Superior temporal gyrus (tissue), 1 donor: ENCODE results near the gene GSK3B.
"Not testable (repeated sequence)": the region's sequence is repeated elsewhere in the genome, so short reads cannot be mapped to it uniquely, and the experiment has no call there.

ENCODE experiments used
- DNase-seq: peaks from one replicate; pipeline ENCODE4 v3.0.0-alpha.2; 2016; ENCODE audit errors: extremely low spot score

The GSK3B gene

DNA sequence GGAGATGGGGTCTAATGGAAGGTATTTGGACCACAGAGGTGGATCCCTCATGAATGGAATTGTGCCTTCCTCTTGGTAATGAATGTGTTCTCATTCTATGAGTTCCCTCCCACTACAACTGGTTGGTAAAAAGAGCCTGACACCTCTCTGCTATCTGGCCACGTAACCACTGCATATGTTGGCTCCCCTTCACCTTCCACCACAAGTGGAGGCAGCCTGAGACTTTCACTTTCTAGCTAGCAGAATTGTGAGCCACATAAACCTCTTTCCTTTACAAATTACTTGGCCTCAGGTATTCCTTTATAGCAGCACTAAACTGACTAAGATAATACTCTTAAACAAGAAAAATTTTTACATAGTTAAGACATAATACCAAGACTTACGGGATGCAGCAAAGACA lies 157.0 kb downstream of the GSK3B start:
- DNase-seq = no peak

DNA sequence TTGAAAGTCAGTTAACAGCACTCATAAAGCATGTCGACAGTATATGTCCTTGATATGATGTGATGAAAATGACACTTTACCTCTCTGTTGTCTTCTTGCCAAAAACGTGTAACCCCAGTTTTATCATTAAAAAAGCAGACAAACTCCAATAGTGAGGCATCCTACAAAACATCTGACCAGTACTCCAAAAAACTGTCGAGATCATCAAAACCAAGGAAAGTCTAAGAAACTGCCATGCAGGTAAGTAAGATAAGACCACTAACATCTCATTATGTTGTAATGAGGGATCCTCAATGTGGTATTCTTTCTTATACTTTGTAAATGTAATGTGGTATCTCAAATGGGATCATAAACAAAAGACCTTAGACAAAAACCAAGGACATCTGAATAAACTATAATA lies 160.0 kb downstream of the GSK3B start:
- no peak for DNase-seq

DNA sequence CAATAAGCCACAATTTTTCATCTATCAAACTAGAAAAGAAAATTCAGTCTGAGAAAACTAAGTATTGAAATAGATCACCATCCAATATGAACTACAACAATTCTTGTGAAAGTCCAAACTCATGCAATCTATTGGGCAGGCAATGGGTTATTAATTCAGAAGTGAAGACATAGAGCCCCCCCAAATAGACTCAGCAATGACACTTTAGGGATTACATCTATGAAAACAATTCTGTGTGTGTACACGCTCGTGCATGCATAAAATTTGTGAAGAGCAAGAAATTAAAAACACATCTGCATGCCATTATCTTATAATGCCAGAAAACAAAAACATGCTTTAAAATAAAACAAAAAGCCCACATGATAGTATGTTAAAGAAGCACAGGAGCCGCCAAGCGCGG lies 161.0 kb downstream of the GSK3B start:
- no peak for DNase-seq

DNA sequence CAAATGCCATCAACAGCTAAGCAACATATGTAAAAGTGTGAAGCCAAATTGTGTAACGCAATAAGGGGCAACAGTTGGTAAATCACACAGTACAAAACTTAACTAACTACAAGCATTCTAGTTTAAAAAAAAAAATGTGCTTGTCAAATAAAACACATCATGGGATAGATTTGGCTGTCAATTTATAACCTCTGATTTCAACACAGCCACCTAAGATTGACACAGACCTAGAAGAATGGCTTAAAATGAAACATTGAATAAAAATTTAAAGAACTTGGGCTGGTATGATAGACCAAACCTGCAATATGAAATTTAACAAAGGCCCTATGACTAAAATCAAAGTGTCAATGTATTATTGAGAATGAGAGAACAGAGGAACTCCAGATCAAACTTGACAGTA lies 164.0 kb downstream of the GSK3B start:
- no peak for DNase-seq

DNA sequence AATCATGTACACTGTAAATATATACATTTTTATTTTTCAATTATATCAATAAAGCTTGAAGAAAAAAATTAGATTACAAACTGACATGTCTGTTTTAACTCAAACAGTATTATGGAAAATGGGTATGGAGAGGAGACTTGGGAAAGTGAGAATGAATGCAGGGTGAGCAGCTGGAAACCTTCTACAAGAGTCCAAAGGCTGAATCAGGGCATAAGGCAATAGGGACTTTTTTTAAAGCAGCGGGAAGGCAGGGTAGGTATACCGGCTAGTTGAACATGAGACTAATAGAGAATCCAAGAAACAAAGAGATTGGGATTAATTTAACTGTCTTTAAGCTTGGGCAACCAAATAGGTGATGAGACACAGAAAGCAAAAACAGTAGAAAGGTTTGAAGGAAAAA lies 167.1 kb downstream of the GSK3B start:
- DNase-seq = no peak

DNA sequence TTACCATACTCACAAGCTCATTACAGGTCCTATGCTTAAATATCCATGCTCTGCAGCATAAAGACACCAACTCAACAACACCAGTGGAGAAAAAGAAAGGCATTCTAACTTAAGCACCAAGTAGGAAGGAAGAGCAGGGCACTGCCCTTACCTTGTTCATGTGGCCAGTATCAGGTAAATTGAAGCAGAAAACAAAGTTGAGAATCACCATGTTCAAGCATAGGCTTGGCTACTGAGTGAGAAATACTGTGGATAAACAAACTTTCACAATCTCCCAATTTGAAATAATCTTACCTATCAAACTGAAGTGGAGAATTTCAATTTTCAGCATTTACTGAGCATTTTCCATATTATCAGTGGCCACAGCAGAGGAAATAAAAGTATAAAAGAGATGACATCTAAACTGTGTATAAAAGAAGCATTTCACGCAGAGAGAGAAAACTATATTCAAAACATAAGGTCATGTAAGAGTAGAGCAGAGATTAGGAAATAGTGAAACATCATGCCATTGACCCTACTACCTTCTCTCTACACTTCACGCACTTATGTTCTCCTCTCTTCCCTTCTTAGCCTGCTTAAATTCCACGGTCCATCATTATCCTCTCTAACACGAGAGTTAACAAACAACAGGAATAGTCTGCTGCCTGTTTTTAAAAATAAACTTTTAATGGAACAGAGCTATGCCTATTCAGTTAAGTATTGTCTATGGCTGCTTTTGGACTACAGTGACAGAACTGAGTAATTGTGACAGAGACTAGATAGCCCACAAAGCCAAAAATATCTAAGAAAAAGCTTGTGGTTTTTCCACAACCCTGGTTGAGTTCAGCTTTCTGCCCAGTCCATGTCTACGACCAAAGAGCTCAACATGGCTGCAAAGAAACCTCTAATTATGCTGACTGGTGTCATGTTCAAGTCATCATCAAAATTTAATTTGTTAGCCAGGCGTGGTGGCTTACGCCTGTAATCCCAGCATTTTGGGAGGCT lies 169.8 kb downstream of the GSK3B start:
- no peak for DNase-seq

DNA sequence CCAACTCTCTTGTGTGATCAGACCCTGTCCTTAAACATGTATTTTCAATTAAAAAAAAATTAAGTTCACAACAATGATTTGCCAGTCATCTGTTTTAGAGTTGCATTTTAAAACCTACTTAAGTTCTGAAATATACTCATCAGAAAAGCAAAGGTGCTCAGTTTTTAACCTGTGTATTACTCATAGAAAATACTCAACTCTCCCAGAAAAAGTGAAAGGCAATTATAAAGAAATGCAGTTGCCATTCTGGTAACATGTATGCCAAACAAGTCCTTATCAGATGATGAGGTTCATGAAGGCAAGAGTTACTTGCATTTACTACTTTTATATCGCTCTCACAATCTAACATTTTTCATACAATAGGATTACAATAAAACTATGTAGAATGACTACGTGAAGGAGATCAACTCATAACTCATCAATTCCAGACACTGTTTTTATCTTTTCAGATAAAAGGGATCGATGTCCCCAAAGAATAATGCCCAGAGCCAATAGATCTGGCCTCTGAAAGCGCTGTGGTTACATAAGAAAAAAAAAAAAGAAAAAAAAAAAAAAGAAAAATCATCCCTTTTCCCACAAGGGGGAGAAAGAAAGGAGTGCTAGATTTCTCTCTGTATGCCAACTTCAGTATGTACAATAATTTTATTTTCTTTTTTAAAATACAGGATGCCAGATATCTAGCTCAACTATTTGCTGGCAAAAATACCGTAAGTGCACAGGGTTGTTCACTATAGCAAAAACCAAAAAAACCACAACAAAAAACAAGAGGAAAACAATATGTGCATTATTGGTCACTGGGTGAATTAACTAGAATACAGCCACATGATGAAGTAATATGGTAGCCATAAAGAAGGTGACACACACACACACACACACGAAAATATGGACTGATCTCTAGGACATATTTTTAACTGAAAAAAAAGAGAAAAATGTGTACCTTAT lies 175.0 kb downstream of the GSK3B start:
- DNase-seq = no peak

DNA sequence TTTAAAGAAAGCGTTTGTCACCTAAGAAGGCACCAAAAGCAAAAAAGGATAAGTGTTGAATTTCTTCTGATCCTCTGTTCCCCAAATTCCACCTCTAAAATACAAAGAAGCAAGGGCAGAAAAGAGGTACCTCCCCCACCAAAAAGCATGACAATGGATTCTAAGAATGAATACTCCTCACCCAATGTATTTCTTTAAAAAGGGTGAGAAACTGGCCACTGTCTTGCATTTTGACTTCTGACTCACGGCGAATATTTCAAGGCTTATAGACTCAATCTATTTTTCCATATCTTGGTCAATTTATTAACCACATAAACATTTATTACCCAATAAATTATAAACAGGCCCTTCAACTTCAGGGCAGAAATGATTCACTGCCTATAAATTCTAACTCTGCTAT lies 181.2 kb downstream of the GSK3B start:
- no peak for DNase-seq

DNA sequence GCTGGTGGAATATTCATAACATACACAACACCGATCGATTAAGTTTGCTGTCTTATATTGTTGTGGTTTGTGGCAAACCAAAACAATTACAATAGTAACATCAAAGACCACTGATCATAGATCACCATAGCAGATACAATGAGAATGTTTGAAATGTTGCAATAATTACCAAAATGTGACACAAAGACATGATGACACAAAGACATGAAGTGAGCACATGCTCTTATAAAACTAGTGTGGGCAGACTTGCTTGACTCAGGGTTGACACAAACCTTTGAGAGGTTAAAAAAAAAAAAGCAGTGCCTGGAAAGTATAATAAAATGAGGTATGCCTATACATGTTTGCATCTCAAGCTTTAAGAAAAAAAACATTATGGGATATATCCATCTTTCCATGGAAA lies 182.0 kb downstream of the GSK3B start:
- no peak for DNase-seq

DNA sequence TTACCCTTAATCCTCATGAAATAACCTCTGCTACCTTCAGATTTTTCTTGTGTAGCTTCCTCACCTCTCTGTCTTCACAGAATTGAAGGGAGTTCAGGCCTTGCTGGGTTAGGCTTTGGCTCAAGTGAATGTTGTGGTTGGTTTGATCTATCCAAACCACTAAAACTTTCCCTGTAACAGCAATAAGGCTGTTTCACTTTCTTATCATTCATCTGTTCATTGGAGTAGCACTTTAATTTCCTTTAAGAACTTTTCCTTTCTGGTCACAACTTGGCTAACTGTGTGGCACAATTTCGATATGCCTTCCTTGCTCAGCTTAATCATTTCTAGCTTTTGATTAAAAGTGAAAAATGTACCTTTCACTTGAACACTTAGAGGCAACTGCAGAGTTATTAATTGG lies 182.5 kb downstream of the GSK3B start:
- no peak for DNase-seq

DNA sequence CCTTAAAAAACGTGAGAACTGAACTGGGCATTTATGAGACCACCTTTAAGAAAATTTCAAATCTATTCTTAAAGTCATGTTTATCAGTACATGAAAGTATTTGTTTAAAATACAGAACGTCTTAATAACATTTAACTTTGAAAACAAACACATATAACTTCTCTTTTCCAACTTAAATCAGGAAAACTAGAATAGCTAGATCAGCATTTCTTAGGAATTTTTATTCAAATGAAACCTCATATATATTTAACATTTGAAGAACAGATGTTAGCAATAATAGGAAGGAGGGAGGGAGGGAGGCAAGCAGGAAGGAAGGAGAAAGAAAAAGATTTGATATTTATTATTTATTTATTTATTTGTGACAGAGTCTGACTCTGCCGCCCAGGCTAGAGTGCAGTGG lies 192.2 kb downstream of the GSK3B start:
- DNase-seq = no peak

DNA sequence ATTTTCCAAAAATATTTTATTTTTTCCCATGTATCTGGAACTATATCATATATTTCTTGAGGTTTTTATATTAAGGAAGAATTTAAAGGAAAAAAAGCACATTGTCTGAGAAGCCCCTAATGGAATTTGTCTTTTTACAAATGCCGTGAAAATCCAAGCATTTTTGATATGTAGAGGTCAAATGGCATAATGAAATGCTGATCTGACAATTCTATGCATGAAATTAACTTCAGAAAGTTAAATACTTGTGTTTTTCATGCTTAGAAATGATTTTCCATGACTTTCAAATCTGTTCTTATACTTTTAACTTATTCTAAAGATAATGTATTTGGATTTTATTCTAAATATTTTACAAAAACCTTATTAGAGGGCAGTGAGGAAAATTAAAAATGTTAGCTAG lies 193.1 kb downstream of the GSK3B start:
- no peak for DNase-seq

DNA sequence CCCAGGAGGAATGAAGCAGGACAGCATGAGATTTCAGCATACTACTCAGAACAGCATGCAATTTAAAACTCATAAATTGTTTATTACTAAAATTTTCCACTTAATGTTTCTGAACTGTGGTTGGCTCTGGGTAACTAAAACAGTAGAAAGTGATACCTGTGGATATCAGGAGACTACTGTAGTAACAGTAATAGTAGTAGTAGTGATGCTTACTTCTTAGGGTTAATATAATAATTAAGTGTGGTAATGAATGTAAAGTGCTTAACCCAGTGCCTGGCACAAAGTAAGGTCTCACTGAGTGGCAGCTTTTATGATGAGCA lies 195.1 kb downstream of the GSK3B start:
- DNase-seq = no peak

DNA sequence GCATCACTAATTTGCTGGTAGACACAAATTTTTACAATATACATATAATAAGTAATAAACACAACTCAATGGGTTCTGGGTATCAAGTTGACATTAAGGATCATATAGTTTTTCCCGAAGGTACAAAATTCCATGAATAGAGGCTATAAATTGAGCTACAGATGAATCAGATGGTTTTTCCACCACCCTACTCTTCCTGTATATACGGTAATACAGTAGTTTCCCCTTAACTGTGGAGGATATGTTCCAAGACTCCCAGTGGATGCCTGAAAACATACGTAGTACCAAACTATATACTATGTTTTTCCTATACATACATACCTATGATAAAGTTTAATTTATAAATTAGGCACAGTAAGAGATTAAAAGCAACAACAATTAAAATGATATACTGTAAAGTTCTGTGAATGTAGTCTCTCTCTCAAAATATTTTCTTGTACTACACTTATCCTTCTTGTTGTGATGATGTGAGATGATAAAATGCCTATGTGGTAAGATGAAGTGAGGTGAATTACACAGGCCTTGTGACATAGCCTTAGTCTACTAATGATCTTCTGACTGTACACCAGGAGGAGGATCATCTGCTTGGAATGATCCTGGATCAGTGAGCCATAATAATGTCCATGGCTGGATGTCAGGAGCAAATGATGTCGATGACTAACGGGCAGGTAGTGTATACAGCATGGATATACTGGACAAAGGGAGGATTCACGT lies 195.6 kb downstream of the GSK3B start:
- no peak for DNase-seq

DNA sequence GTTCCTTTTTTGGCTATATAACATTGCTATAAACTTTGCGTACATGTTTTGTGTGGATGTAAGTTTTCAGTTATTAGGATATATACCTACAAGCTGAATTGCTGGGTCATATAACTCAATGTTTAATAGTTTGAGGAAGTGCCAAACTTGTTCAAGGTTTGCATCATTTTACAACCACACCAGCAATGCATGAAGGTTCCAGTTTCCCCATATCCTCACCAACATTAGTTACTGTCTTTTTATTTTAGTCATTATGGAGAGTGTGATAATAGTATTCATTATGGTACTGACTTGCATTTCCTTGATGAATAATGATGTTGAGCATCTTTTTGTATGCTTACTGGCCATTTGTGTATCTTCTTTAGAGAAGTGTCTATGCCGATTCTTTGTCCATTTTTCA lies 200.1 kb downstream of the GSK3B start:
- no peak for DNase-seq

DNA sequence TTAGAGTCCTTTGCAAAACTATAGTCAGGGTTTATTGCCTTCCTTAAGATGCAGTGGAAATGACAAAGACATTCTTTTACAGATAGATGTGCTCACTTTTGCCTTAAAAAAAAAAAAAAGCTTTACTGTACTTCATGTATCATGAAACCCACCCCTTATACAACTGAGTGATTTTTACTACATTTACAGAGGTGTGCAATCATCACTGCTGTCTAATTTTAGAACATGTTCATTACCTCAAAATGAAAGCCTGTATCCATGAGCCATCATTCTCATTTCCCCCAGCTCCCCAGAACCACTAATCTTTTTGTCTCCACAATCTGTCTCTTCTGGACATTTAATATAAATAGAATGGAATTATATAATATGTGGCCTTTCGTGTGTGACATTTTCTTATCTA lies 200.5 kb downstream of the GSK3B start:
- no peak for DNase-seq

DNA sequence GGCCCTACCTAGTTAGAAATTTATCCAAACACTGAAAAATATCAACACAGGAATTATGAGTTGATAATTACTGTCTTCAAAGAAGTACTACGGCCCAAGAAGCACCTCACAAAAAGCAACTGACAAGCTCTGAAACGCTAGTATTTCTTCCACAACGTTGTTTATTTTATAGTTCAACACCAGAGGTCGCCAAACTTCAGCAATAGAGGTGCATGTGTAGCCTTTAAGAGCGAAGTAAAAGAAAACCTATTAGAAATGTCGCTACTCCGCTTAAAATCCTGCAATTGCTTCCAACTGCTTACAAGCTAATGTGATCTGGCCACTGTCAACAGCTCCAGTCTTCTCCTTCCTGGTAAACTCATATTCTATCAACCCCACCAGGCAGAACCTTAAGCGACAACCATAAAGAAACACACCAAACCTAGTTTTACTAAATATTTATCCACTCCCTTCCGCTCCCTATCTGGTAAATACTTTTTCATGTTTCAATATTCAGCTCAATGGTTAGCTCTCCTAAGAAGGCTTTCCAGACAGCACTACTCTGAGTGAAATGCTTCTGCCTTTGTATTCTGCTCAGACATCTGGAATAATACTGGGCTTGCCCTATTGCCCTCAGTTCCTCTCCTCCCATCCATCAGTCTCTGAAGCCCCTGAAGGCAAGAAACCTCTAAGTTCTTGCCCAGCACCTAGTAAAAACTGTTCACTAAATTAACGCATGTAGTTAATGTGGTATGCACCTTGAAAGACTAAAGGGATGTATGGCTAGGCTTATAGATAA lies 202.1 kb downstream of the GSK3B start:
- DNase-seq = peak; percentile 91

DNA sequence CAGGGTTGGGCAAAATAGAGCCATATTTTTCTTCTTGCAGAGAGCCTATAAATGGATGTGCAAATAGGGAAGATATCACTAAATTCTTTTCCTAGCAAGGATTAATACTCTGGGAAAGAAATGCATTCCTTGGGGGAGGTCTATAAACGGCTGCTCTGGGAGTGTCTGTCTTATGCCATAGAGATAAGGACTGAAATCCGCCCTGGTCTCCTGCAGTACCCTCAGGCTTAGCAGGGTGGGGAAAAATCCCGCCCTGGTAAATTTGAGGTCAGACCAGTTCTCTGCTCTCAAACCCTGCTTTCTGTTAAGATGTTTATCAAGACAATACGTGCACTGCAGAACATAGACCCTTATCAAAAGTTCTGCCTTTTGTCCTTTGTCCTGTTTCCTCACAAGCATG lies 205.6 kb downstream of the GSK3B start:
- not testable (repeated sequence) for DNase-seq

DNA sequence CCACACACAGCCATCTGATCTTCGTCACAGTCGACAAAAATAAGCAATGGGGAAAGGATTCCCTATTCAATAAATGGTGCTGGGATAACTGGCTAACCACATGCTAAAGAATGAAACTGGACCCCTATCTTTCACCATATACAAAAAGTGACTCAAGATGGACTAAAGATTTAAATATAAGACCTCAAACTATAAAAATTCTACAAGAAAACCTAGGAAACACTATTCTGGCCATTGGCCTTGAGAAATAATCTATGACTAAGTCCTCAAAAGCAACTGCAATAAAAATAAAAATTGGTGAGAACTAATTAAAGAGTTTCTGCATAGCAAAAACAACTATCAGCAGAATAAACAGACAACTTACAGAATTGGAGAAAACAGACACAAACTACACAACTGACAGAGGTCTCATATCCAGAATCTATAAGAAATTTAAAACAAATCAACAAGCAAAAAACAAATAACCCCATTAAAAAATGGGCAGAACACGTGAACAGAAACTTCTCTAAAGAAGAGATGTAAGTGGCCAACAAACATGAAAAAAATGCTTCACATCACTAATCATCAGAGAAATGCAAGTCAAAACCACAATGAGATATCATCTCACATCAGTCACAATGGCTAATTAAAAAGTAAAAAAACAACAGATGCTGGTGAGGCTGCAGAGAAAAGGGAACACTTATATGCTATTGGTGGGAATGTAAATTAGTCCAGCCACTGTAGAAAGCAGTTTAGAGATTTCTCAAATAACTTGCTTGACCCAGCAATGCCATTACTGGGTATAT lies 208.3 kb downstream of the GSK3B start:
- DNase-seq = no peak

DNA sequence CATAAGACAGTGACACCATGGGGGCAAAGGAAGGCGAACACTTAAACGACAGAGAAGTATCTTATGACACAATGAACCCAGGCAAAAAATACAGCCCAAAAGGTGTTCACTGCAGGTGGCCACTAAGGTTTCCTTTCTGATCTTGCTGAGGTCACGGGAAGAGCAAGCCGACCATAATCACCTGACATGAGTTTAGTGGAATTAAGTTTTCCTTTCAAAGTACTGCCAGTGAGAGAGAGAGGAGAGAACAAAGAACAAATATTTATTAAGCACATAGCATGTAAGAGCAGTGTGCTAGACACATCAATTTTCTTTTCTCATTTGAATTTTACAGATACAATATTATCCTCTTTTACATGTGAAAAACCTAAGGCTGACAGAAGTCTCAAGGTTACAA lies 210.1 kb downstream of the GSK3B start:
- DNase-seq = no peak
